ENCODE data around the gene FOXR1. TPM values are rescaled to one million over a fixed set of nuclear protein-coding genes. Genes with fewer than 3 reads are reported as not detected.

The FOXR1 gene
- total RNA-seq: under 1 TPM in 1 of 9 donors, not detected in 8; 0.22 TPM
- polyA plus RNA-seq: not detected
- long read RNA-seq, donor 1: 0 reads
- long read RNA-seq, donor 2: 0 reads
- long read RNA-seq, donor 3: 0 reads
- long read RNA-seq, donor 4: 0 reads
- long read RNA-seq, donor 5: 0 reads
- long read RNA-seq, donor 6: 0 reads
- long read RNA-seq, donor 7: 0 reads
- long read RNA-seq, donor 8: 0 reads
- long read RNA-seq, donor 9: 0 reads
- long read RNA-seq, donor 10: 0 reads

GRCh38 chr11:118971646-118972045, at the start of gene FOXR1:
Gene FOXR1, plus strand, starts transcription at chr11:118971761. Its CDS starts 171 bp downstream, at chr11:118971932.
- intact Hi-C loops (cut with DNase I): no loop called here
- Histone ChIP-seq H3K4me3 (no peak within 1 kb of the TSS), H3K36me3 (replicated peaks in 1 of 2) (no peaks in the 10 kb centered on the region), H3K27ac (no peak within 1 kb of the TSS), H3K27me3 (peaks cover 12% of the 10 kb centered on the region), H3K9me3 (replicated peaks in 1 of 3) (no peaks in the 10 kb centered on the region), H3K4me1 (replicated peaks in 1 of 2) (no peaks in the 10 kb centered on the region)
- TF ChIP-seq CTCF (IDR thresholded peaks at IDR 0.05) (no peak), POLR2A (IDR thresholded peaks at IDR 0.05) (no peak)
- 35 to 68% (median 42%) methylated on average over 16 to 33 of the region's 33 CpGs for WGBS, 4 donors
- no peak for DNase-seq

GRCh38 chr11:118921929-118922744, 49.4 kb upstream of the FOXR1 start:
- H3K4me1 ChIP-seq (replicated peaks in 1 of 2): peaks cover 65 to 67% of the 10 kb centered on the region in 2 donors
- no peaks in the 10 kb centered on the region for H3K9me3 ChIP-seq (replicated peaks in 1 of 3)
- H3K4me3 ChIP-seq: peak overlapping the region in 2 of 4 donors; percentile 80 to 89
- TF ChIP-seq POLR2A (IDR thresholded peaks at IDR 0.05): peak; percentile 63 to 97
- no peak for TF ChIP-seq CTCF (IDR thresholded peaks at IDR 0.05)
- H3K36me3 ChIP-seq (replicated peaks in 1 of 2): no peaks in the 10 kb centered on the region
- H3K27ac ChIP-seq: peak overlapping the region; percentile 87 to 98 (median 97)
- DNase-seq: peak; percentile 91 to 98 (median 97)
- 14 to 16% methylated on average over 20 of the region's 20 CpGs; no CpG with 5 or more reads in 2 of the 4 donors for WGBS, 4 donors
- intact Hi-C loops (cut with DNase I): no loop called here
- H3K27me3 ChIP-seq: no peaks in the 10 kb centered on the region

GRCh38 chr11:118922745-118923627, 48.6 kb upstream of the FOXR1 start:
- H3K27me3 ChIP-seq: no peaks in the 10 kb centered on the region
- intact Hi-C loops (cut with DNase I): no loop called here
- TF ChIP-seq POLR2A (IDR thresholded peaks at IDR 0.05) (no peak), CTCF (IDR thresholded peaks at IDR 0.05) (no peak)
- H3K36me3 ChIP-seq (replicated peaks in 1 of 2): no peaks in the 10 kb centered on the region
- 18 to 39% (median 31%) methylated on average over 2 to 9 of the region's 9 CpGs for WGBS, 4 donors
- peak overlapping the region; percentile 87 to 98 (median 97) for H3K27ac ChIP-seq
- DNase-seq: peak in 3 of 7 donors; percentile 28 to 34 (median 32)
- peak overlapping the region in 3 of 4 donors; percentile 35 to 89 (median 80) for H3K4me3 ChIP-seq
- H3K9me3 ChIP-seq (replicated peaks in 1 of 3): no peaks in the 10 kb centered on the region
- peaks cover 61 to 65% of the 10 kb centered on the region in 2 donors for H3K4me1 ChIP-seq (replicated peaks in 1 of 2)
